Activated CD4-positive, CD25-positive, alpha-beta regulatory T cell (primary cell): ENCODE results near the gene GRB10.
"Not testable (repeated sequence)": the region's sequence is repeated elsewhere in the genome, so short reads cannot be mapped to it uniquely, and the experiment has no call there.

Experiments used
- DNase-seq, 4 experiments: peaks; one replicate each; lab custom pipeline; 2025; lab: John Stamatoyannopoulos, UW

The GRB10 gene

DNA sequence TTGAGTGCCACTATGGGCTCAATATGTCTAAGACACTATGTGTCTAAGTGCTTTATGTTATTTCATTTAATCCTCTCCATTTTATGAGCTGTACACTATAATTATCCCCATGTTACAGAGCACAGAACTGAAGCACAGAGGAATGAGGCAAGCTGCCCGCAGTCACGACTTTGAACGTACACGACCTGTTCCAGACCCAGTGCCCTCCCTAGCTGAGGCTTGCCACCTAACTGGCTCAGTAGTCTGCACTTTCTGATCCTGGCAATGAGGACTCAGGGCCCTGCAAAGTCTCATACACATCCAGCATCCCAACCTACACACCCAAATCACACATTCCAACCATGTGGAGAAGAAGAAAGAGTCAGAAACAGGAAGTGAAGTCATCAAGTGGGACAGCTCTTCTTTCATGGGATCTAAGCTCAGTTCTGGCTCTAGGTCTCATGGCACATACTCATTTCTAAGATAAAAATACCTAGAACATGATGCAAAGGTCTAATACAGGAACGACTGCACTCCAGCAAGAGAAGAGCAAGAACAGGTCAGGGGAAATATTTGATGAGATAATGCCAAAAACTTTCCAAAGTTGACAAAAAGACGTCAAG lies 175.1 kb downstream of the GRB10 start:
- no peak for DNase-seq

DNA sequence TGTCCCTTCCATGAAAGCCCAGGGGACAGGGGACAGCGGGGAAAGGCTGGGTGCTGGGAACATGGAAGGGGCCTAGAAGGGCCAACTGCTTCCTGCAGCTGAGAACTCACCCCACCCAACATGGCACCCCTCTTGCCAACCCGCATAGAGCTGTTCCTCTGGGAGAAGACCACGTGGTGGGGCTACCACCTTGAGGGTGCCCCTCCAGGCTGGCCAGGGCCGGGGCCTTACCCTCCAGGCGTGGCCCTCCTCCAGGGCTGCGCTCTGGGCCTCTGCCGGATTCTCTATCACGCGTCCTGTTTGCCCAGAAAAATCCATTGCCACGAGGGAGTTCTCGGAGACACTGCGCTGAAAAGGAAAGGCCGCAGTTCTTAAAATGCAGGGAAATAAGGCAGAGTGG lies 177.6 kb downstream of the GRB10 start:
- no peak for DNase-seq

DNA sequence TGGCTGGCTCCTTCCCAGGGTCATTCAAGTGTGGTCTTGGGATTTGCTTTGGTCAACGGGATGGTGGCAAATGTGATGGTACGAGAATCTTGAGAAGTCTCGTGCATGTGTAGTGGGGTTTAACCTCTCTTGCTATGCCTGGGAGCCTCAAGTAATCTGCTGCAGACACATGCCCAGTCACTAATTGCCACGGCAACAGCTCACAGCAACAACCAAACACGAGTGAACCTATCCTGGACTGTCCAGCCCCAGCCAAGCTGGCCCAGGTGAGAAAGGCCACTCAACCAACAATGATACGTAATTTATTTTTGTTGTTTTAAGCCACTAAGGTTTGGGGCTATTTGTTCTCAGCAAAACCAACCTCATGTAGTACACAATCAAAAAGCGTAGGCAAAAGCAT lies 179.4 kb downstream of the GRB10 start:
- DNase-seq = no peak

DNA sequence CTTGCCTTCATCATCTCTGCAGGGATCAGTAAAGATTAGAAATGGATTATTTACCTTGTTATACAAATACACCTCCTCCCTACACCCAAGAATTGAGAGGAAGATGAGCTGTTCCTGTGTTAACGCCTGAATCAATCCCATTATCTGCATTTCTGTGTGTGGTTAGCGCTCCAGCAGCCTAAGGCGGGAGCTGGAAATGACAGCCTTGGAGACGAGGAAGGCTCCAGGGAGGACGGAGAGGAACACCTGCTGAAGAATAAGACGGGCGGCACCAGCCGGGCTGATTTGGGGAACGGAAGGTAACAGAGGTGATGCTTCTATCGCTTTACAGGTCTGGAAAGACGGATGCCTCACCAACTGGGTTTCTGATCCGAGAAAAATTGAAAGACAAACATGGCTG lies 183.3 kb downstream of the GRB10 start:
- no peak for DNase-seq

DNA sequence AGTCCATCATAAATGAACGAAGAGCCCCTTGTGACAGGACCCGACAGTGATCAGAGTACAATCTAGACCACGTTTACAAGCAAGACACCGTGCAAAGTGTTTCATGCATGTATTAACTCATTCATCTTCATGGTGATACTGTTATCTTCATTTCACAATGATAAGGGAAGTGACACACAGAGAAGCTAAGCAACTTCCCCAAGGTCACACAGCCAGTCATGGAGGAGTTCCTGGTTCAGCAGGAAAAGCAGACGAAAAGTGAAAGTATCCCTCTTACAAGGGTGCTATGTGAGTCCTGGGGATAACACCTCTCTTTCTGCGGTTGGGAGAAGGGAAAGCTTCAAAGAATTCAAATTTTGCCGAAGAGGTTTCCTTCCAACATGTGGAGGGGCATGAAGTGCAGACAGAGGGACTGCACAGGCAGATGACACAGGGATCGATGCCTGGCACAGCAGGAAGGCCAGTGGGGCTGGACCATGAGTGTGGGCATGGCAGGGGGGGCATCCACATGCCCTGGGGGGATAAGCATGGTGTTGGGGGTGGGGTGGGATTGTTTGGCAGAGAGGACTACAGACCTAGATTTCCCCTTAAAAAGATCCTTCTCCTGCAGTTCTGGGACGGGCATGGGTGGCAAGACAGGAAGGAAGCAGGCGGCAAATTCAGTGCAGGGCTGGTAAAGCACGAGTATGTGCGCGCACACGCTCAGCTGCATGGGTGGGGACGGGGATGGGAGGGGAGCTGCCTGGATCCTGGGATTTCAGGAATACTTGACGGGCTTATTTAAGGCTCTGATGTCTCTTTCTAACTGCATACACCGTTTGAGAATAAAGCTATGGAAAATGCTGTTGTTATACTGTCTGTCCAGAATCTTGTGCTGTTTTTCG lies 184.0 kb downstream of the GRB10 start:
- DNase-seq = no peak

DNA sequence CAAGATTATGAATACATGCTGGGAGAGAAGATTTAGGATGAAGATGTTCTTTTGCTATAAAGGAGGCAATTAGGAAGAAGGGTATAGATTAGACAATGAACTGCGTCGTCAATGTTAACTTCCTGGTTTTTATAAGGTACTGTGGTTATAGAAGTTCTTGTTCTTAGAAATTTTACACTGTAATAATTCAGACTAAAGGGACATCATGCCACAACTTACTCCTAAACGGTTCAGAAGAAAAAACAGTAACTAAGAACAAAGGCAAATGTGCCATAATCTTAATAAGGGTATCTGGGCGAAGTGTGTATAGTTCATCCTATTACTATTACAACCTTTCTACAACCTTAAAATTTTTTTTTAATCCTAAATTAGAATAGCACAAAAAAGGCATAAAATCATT lies 186.2 kb downstream of the GRB10 start:
- DNase-seq = no peak

DNA sequence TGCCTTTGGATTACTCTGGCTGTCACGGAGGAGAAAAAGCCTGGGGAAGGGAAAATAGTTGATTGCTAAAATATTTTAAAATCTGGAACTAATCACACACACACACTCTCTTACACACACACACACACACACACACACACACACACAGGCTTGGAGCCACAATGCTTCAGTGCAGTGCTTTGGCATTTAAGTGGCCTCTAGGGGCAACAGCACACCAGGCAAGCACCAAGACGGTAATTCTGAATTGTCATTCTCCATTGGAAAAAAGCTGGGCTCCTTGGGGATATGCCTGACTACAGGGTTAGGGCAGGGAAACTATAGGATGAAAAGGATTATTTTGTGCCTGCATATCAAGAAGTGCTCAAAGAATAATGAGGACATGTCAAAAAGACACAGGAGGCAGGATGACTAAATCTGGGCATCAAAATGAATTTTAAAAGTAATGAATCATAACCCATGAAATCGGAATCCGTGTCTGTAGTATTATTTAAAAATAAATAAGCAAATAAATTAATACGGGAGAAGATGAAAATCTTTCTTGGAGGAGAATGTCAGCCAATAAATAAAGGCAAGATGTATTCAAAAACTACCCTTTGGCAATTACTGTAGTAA lies 187.1 kb downstream of the GRB10 start:
- no peak for DNase-seq

DNA sequence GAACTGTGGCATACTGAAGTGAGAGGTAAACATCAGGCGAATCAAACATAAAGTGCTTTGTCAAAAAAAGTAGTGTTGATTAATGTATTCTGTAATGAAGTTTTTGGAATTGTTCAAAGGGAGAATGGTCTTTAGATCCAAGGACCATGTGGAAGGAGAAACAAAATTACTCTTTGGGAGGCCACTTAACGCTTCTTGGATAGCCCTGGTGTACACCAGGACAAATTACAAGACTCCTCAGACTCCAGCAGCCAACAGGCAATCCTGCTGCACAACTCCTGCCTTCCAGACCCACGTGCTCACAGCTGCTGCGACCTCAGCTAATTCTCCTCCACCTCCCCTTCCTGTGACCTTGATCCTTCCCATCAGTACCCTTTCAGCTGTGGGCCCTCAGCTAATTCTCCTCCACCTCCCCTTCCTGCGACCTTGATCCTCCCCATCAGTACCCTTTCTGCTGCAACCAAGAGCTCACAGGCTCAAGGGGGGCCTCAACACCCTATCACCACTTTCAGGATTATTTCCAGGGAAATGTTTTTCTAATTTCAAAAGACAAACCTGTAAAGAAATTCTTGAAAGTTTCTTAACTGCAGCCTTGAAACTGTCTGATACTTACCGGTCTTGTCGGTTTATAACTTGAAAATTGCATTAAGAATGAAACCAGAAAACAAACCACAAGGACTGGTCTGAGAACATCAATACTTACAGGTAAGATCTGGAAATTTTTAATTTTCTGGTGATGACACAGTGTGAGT lies 187.8 kb downstream of the GRB10 start:
- no peak for DNase-seq

DNA sequence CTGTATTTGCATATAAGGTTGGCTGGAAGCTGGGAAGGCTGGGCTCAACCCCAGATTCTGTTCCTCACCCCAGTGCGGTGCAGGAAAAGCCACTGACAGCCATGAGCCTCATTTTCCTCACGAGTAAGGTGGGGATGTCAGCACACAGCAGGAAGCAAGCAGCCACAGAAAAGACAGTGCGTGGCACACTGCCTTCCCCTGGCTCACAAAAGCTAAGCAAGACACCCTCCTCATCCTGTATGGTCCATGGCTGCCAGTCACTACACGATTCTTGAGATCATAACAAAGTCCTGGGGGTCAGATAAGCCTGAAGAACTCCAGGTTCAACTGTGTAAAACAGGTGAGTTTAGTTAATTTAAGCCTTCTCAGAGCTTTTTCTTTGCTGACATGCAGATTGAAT lies 188.6 kb downstream of the GRB10 start:
- DNase-seq = no peak

DNA sequence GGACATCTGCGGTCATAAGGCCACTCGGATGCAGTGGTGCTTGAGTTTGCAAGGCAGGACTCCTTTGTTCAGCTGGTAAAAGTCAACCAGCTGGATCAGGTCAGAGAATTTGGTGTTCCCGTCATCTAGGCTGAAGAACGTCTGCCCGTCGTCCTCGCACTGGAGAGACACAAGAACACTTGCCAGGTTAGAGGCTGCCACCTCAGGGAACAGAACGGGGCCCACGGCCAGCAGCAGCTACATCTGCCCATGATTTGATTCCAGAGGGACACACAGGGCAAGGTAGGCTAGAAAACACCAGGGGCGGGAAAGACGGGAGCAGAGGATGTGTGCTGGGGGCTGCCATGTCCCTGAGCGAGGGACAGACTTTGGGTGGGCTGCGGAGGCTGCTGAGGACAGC lies 189.8 kb downstream of the GRB10 start:
- DNase-seq = no peak

DNA sequence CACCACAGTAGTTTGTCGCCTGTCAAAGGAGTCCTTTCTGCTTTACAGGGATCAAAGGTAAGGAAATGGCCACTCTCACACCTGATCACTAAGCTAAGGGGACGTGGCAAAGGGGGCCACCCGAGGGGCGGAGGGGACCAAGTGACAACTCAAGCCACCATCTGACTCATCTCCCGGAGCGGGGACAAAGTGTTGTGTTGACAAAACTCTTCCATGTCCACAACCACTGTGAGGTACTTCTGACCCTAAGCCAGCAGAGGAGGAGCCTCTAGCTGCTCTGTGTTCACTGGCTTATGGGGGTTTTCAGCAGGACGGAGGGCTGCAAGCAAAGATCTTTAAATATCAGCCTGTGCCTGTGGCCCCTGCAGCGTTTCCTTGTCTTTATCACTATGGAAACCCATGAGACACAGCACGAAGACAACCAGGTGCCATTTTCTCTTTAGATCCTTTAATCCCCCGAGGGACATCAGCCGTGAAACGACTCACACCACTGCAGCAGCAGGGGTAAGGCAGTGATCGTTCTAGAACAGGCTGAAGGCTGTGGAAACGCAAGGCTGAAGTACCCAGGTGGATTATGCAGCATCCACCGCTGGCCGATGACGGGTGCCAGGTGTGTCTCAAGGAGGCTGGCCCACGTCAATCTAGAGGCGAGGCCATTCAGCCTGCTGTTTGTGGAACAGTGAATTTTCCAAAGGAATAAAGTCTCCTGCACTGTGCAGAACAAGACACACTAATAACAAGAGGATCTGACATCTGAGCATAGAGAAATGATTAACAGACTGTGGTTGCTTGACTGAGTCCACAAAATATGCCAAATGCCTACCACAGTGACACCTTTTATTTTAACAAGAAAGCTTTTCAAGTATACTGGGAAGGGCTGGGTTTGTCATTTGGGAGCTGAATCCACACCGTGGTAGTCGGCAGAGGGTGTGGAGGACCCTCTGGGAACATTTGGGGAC lies 190.9 kb downstream of the GRB10 start:
- DNase-seq = no peak

DNA sequence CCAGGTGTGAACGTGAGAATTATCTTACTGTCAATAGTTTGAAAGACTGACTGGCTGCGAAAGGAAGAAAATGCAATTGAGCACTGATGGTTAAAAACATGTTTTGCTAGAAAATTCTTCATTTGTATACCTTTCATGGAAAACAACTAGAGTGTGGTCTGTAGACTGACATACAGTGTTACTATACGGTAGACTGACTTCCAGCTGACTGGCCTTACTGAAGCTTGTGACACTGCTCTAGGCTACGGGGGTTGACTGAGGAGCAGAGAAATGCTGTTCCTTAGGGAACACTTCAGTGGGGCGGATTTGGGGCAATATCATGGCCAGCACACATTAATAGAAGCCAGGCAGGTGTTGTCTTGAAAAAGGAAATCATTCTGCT lies 191.6 kb downstream of the GRB10 start:
- DNase-seq = no peak

DNA sequence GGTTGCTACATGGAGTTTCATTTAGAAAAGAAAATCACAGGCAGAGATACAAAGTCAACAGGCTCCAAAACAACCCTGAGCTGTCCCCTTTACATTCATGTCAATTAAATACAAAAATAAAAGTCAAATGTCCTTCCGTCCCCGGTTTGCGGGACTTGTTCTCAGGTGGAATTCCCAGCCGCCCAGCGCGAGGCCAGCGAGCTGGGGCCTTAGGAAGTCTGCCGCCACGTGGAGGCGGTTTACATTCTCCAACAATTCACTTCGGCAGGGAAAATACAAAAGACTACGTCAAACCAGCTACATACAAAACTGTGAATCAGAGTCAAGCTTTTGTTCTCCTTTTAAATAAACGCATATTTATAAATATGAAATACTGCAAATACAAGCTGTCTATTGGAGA lies 192.2 kb downstream of the GRB10 start:
- no peak for DNase-seq

DNA sequence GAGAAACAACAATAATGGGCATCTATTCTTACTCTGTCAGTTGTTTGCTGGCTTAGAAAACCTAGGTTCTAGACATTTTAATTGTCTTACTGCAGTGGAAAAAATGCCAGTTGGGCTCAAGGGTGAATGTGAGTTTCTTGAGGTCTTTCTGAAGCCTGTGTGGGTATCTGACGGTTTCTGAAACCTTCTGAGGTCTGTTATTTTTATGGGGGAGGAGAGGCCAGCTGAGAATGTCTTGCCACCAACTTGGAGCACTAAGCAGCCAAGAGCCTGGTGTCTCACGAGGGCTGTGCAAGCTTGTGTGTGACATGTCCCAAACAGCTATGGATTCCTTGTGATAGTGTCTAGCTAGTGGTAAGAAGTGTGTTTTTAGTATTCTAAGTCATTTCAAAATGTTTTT lies 193.3 kb downstream of the GRB10 start:
- no peak for DNase-seq

DNA sequence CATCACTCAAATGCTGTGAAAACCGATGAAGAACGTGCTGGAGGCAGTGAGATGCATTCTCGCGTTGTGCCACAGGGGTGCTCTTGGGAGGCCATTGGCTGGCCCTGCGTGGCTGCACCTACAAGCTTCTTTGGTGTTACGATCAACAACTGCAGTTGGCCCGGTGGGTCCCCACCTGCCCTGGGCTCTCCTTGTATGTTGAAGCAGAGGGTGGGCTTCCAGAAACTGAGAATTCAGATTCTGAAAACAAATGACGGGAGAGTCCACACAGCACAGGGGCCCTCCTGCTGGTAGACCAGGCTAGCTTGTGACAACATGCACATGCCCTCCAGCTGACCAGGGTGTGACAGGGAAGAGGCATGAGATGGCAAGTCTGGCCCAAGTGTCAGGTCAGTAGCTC lies 193.8 kb downstream of the GRB10 start:
- DNase-seq = no peak

DNA sequence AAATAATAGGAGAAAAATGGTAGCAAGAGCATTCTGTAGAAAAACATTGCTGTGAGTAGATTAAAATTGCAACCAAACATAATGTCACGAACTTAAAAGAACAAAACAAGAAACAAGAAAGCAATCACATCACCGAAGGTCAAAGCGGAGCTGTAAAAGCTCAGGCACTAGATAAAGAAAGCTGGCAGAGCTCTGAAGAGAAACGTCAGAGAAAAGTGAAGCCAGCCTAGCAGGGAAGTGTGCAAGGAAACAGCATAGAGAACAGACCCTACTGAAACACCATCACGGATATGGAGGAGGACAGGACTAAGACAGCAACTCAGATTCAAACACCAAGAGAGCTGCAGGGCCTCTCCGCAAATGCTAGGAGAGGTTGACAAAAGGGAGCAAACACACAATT lies 195.0 kb downstream of the GRB10 start:
- no peak for DNase-seq

DNA sequence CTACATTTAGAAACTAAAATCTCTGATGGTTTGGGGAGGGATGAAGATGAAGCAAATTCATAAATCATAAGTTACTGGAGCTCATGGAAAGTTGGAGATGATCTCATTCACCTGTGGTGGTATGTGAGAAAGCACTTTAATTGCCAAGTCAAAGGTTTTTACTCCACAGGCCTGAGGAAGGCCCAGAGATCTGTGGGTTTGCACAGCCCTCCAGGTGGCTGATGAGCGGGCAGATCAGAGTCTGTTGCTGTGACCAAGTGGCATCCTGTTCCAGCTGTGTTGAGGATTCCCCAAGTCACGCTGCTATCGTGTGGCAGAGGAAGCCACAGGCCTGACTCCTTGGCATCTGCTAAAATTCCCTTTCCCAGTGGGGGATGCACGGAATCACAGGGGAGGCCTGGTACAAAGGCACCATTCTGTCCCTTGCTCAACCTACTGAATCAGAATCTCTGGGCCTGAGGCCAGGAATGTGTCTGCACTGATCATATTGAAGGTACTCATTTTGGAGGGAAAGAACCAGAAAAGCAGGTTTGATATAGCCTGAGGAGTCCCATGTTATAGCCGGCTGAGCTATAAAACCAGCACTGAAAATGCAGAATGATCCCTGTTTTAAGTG lies 197.8 kb downstream of the GRB10 start:
- no peak for DNase-seq

DNA sequence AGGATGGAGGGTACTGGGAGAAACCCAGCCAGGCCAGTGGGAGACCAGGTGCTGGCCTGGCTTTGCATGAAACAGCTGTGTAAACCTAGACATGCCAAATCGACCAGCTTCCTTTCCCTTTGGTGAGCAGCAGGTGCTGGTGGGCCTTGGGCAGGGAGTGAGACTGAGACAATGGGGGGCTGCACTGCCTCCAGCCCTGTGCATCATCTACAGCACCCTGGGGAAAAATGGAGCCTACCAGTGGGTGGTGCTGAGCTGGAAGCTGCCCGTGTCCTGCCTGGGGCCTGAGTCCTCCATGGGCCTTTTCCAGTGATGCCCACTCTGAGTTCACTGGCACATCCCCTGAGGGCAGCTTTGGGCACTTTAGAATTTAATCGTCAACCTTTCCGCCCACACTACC lies 198.3 kb downstream of the GRB10 start:
- no peak for DNase-seq

DNA sequence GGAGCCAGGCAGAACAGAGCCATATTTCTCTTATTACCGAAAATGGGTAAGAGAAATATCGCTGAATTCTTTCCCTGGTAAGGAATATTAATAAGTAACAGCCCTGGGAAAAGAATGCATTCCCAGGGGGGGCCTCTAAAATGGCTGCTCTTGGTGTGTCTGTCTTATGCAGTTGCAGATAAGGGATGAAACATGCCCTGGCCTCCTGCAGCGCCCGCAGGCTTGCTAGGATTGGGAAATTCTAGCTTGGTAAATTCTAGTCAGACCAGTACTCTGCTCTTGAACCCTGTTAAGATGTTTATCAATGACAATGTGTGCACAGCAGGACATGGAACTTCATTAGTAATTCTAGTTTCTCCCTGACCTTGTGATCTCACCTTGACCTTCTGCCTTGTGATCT lies 199.4 kb downstream of the GRB10 start:
- DNase-seq = not testable (repeated sequence)

DNA sequence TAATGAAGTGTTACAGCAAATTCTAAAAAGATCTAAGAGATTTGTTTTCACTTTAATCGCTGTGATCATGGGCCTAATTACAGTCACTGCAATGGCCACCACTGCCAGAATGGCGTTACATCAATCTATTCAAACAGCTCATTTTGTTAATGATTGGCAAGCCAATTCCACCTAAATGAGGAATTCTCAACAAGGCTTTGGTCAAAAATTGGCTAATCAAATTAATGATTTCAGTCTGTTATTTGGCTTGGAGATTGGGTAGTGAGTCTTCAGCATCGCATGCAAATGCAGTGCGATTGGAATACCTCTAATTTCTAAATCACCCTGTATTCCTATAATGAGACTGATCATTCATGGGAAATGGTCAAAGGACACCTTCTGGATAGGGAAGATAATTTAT lies 200.4 kb downstream of the GRB10 start:
- not testable (repeated sequence) for DNase-seq

DNA sequence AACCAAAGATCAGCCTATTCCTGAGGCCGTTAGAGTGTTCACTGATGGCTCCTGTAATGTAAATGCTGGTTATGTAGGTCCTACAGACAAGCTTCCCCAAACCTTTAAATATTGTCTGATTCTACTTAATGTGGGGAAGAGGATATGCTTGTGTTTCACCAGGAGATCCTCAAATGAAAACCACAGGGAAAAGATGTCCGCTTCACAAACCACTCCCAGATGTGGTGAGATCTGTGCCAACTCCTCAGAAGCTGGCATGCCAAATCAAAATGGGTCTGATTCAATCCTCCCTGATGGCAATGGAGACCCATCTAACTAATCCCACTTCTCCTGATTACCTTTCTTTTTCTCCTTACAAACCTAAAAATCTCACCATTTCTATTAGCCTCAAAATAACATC lies 202.0 kb downstream of the GRB10 start:
- DNase-seq = not testable (repeated sequence)
